ENCODE measurements around the gene TMEM131. TPM values are rescaled to one million over a fixed set of nuclear protein-coding genes. Genes with fewer than 3 reads are reported as not detected.
"Not testable (repeated sequence)": the region's sequence is repeated elsewhere in the genome, so short reads cannot be mapped to it uniquely, and the experiment has no call there.

The TMEM131 gene
- total RNA-seq, 1 donor from 2014 or later: 41.3 TPM

DNA sequence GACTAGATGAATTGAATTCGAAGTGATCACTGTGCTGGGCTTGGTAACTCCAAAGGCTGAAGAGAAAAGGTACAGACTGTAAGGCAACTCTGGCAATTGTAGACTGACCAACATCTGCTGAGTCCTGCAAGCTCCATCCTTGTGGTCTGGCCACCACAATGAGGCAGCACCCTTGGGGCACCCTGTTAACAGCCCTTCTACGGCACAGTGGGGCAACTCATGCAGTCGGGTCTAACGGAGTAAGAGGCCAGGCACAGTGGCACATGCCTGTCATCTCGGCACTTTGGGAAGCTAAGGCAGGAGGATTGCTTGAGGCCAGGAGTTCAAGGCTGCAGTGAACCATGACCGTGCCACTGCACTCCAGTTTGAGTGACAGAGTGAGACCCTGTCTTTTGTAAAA, 155.6 kb downstream of the TMEM131 start:
- TF ChIP-seq, protein P1, sequence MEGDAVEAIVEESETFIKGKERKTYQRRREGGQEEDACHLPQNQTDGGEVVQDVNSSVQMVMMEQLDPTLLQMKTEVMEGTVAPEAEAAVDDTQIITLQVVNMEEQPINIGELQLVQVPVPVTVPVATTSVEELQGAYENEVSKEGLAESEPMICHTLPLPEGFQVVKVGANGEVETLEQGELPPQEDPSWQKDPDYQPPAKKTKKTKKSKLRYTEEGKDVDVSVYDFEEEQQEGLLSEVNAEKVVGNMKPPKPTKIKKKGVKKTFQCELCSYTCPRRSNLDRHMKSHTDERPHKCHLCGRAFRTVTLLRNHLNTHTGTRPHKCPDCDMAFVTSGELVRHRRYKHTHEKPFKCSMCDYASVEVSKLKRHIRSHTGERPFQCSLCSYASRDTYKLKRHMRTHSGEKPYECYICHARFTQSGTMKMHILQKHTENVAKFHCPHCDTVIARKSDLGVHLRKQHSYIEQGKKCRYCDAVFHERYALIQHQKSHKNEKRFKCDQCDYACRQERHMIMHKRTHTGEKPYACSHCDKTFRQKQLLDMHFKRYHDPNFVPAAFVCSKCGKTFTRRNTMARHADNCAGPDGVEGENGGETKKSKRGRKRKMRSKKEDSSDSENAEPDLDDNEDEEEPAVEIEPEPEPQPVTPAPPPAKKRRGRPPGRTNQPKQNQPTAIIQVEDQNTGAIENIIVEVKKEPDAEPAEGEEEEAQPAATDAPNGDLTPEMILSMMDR (conservative IDR thresholded peaks at IDR 0.05): no peak
- peaks cover 20% of the 10 kb centered on the region for H3K36me3 Mint-ChIP-seq

DNA sequence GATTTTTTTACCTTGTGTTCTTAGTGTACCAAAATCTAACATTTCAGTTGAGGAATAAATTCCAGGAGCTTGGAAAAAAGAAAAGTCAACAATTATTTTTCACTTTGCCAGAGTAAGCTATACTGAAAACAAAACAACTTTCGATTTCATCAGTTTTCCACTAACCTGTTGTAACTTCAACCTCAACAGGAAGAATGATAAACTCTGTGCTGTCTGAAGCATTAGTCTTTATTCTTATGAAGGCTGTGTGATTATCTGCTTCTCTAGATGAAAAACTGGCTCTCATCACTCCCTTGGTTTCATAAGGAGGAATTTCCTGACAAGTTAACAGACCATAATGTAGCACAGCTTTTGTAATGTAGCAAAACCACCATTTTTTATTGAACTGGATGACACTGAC, 161.1 kb downstream of the TMEM131 start:
- peaks cover 7% of the 10 kb centered on the region for H3K4me1 Mint-ChIP-seq (ENCODE audit: unreplicated experiment)
- peaks cover 21% of the 10 kb centered on the region for H3K36me3 Mint-ChIP-seq
- no peaks in the 10 kb centered on the region for H3K27me3 Mint-ChIP-seq
- H3K9me3 Mint-ChIP-seq: no peaks in the 10 kb centered on the region
- no peak for DNase-seq (ENCODE audit: extremely low spot score, unreplicated experiment)
- no peak overlapping the region for H3K27ac Mint-ChIP-seq
- TF ChIP-seq, protein P1 (conservative IDR thresholded peaks at IDR 0.05): no peak
- no peak overlapping the region for H3K4me3 Mint-ChIP-seq

More for the DNA sequence above, 155.6 kb downstream of the TMEM131 start:
- Mint-ChIP-seq H3K9me3 (no peaks in the 10 kb centered on the region), H3K4me1 (ENCODE audit: unreplicated experiment) (no peaks in the 10 kb centered on the region), H3K4me3 (no peak overlapping the region), H3K27me3 (no peaks in the 10 kb centered on the region), H3K27ac (no peak overlapping the region)
- DNase-seq (ENCODE audit: extremely low spot score, unreplicated experiment): no peak

DNA sequence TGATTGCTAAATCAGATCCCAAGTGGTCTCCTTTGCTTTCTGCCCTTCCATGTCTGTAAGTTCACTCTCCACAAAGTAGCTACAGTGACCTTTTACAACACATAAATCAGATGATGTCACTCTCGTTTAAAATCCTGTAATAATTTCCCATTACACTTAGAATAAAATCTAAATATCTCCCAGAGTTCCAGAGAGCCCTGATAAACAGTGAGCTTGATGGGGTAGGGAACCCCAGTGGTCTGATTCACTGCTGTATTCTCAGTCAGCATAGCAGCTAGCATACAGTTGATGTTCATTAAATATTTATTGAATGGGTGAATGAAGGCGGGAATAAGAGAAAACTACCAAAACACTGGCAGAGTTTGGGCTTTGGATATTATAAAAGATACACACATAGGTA, 164.6 kb downstream of the TMEM131 start:
- TF ChIP-seq, protein P1 (conservative IDR thresholded peaks at IDR 0.05): no peak
- Mint-ChIP-seq H3K27ac (no peak overlapping the region), H3K4me1 (ENCODE audit: unreplicated experiment) (peaks cover 7% of the 10 kb centered on the region), H3K27me3 (no peaks in the 10 kb centered on the region), H3K4me3 (no peak overlapping the region), H3K36me3 (peaks cover 20% of the 10 kb centered on the region), H3K9me3 (no peaks in the 10 kb centered on the region)
- DNase-seq (ENCODE audit: extremely low spot score, unreplicated experiment): no peak

DNA sequence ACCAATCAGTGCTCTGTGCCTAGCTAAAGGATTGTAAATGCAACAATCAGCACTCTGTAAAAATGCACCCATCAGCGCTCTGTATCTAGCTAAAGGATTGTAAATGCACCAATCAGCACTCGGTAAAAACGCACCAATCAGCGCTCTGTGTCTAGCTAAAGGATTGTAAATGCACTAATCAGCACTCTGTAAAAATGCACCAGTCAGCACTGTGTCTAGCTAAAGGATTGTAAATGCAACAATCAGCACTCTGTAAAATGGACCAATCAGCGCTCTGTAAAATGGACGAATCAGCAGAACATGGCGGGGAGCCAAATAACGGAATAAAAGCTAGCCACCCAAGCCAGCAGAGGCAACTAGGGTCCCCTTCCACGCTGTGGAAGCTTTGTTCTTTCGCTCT, 166.5 kb downstream of the TMEM131 start:
- H3K27me3 Mint-ChIP-seq: not testable (repeated sequence)

DNA sequence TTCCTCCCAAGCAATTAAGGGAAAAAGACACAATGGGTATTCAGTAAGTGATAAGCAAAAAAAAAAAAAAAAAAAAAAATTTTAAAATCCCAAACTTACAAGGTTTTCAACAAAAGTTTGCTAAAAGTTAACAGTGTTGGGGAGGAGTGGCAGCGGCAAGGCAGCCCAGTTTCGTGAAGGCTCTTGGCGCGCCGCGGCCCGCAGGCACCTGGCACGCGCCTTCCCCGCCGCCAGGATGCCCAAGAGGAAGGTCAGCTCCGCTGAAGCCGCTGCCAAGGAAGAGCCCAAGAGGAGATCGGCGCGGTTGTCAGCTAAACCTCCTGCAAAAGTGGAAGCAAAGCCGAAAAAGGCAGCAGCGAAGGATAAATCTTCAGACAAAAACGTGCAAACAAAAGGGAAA, 168.7 kb downstream of the TMEM131 start:
- not testable (repeated sequence) for H3K4me3 Mint-ChIP-seq; H3K4me1 Mint-ChIP-seq (ENCODE audit: unreplicated experiment); H3K9me3 Mint-ChIP-seq; H3K27ac Mint-ChIP-seq; H3K27me3 Mint-ChIP-seq; DNase-seq (ENCODE audit: extremely low spot score, unreplicated experiment)
- H3K36me3 Mint-ChIP-seq: peaks cover 22% of the 10 kb centered on the region

More for the DNA sequence above, 166.5 kb downstream of the TMEM131 start:
- not testable (repeated sequence) for H3K4me3 Mint-ChIP-seq; H3K9me3 Mint-ChIP-seq; DNase-seq (ENCODE audit: extremely low spot score, unreplicated experiment); H3K4me1 Mint-ChIP-seq (ENCODE audit: unreplicated experiment); H3K27ac Mint-ChIP-seq
- H3K36me3 Mint-ChIP-seq: peaks cover 19% of the 10 kb centered on the region

DNA sequence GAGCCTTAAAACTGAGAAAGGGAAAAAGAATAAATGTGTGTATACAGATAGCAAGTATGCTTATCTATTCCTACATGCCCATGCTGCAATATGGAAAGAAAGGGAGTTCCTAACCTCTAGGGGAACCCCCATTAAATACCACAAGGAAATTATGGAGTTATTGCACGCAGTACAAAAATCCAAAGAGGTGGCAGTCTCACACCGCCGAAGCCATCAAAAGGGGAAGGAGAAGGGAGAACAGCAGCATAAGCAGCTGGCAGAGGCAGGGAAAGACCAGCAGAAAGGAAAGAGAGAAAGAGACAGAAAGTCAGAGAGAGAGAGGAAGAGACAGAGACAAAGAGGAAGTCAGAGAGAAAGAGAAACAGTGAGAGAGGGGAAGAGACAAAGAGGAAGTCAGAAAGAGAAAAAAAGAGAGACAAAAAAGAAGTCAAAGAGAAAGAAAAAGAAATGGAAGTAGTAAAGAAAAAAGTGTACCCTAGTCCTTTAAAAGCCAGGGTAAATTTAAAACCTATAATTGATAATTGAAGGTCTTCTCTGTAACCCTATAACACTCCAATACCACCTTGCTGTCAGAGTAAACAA, 169.4 kb downstream of the TMEM131 start:
- H3K27me3 Mint-ChIP-seq; H3K4me1 Mint-ChIP-seq (ENCODE audit: unreplicated experiment); DNase-seq (ENCODE audit: extremely low spot score, unreplicated experiment); H3K4me3 Mint-ChIP-seq; H3K27ac Mint-ChIP-seq; H3K9me3 Mint-ChIP-seq: not testable (repeated sequence)
- H3K36me3 Mint-ChIP-seq: peaks cover 25% of the 10 kb centered on the region

DNA sequence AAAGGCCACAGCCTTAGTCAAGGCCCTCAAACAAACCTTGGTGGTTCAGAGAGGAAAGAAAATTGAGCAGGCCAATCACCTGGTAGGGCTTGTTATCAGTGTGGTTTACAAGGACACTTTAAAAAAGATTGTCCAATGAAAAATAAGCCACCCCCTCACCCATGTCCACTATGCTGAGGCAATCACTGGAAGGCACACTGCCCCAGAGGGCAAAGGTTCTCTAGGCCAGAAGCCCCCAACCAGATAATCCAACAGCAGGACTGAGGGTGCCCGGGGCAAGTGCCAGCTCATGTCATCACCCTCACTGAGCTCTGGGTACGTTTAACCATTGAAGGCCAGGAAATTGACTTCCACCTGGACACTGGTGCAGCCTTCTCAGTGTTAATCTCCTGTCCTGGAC, 171.7 kb downstream of the TMEM131 start:
- not testable (repeated sequence) for H3K9me3 Mint-ChIP-seq
- H3K36me3 Mint-ChIP-seq: peaks cover 19% of the 10 kb centered on the region

DNA sequence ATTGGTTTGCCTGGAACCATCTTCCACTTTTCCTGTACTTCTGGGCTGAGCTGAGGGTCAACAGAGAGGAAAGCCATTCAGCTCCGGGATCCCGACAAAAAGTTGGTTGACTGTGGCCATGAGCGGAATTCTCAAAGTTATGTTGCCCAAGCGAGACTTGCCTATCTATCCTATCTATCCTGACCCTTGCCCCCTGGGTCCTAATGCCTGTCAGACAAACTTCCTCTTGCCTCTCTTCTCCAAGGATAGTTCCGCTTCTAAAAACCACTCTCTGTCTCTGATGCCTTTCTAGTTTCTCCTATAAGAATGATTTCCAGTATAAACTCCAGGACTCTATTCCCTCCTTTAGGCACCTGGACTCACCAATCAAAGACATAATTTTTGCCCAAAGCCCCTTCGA, 173.9 kb downstream of the TMEM131 start:
- H3K9me3 Mint-ChIP-seq; H3K27ac Mint-ChIP-seq; H3K27me3 Mint-ChIP-seq; DNase-seq (ENCODE audit: extremely low spot score, unreplicated experiment); H3K4me1 Mint-ChIP-seq (ENCODE audit: unreplicated experiment); H3K4me3 Mint-ChIP-seq: not testable (repeated sequence)
- peaks cover 15% of the 10 kb centered on the region for H3K36me3 Mint-ChIP-seq

More for the DNA sequence above, 171.7 kb downstream of the TMEM131 start:
- not testable (repeated sequence) for H3K27ac Mint-ChIP-seq; H3K4me3 Mint-ChIP-seq; H3K4me1 Mint-ChIP-seq (ENCODE audit: unreplicated experiment); H3K27me3 Mint-ChIP-seq; DNase-seq (ENCODE audit: extremely low spot score, unreplicated experiment)

Data from type B pancreatic cell (in vitro differentiated cells).